HG03571 (cell line): Measurements from ENCODE around the gene TLNRD1.
A peak's percentile ranks its signal among the peaks of the same experiment; 100 is the strongest.

Experiments used
- ATAC-seq: cut with Tn5 transposase; IDR thresholded peaks from one replicate; pipeline ENCODE4 v1.9.1; 2021; ENCODE audit not compliant: unreplicated experiment

TLNRD1 gene

DNA sequence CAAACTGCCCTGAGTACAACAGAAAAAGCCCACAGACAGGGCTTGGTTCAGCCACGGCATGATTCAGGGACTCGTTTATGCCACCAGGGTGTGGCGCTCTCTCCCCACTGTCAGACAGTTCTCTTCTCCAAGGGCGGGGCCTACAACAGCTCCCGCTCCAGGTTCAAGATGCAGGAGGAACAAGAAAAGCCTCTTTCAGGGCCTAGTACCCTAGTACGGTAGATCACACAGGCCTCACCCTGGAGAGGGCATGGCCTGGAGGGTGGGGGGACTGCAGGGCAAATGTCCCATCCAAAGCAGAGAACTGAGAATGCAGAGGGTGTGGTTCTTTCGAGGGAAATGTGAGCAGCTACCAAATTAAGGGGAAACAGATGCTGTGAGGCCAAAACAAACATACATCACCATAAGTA, 23.1 kb upstream of the TLNRD1 start:
- no peak for ATAC-seq

DNA sequence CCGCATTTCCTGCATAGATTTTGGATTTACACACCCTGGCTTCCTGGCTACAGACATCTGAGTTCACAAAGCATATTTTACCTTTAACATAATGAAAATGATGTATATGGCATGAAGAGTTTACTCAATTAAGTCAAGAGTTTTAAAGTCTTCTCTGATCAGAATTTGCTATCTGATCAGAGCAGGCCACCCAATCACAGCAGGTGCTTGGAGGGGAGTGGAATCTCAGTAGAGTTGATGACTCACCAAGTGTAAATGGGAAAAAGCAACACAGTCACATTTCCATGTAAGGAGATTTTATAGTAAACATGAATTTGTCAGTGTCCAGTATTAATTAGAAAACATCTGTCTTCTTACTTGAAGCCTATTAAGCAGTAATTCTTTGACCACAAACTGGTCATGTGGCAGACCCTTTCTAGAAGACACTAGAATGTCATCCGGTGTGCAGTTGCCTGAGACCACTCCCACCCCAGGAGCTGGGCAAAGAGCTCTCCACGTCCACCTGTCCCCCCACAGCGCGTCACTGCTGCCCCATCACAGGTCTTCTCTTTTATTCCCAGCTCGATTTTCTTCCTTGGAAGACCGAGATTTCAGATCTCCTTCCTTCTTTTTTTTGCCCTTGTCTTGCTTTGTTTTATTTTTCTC, 21.9 kb upstream of the TLNRD1 start:
- no peak for ATAC-seq

DNA sequence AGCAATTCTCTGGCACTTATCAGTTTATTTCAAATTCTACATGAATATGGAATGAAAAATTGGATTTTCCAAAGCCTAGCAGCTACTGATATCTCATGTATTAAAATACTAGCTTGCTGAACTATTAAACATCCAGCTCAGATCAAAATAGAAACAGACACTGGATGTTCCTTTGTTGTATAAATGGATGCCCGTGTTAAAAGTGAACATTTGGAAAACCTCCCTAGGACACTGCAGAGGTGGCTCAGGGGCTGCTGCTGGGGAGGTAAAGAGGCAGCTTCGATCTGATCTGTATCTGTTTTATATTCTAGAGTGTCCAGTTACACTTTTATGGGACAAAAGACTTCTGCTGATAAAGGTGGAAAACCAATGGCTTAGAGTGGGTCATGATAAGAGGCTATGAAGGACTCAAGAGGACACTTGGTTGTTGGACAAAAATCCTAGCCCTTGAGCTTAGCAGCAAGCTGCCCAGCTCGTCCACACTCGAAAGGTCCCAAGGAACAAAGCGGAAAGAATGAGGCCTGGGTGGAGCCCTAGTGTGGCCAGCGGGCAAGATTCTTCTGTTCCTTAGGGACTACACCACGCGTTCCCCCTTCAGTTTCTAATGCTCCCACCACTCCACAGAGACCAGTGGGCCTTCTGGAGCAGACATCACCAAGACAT, 21.1 kb upstream of the TLNRD1 start:
- ATAC-seq: no peak

DNA sequence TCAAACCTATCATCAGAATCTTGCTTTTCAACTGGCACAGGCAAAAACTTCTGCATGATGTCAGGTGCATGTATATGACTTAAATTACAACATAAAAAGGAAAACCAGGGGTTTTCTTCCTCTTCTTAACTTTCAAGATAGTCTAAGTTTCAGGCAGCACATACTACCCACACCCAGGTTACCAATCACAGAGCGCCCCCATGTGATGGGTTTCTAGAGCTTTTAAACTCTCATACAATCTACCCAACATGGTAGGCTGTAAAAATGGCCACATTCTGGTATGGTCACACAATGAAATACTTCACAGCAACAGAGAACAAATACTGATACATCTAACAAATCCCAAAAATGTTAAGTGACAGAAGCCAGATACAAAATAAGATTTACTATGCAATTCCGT, 18.5 kb upstream of the TLNRD1 start:
- ATAC-seq: no peak

DNA sequence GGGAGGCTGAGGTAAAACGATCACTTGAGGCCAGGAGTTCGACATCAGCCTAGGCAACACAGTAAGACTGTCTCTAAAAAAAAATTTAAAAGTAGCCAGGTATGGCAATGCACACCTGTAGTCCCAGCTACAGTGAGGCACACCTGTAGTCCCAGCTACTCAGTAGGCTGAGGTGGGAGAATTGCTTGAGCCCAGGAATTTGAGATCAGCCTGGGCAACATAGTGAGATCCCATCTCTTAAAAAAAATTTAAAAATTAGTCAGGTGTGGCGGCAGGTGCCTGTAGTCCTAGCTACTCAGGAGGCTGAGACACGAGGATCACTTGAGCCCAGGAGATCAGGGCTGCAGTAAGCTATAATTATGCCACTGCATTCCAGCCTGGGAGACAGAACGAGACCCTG, 17.9 kb upstream of the TLNRD1 start:
- no peak for ATAC-seq

DNA sequence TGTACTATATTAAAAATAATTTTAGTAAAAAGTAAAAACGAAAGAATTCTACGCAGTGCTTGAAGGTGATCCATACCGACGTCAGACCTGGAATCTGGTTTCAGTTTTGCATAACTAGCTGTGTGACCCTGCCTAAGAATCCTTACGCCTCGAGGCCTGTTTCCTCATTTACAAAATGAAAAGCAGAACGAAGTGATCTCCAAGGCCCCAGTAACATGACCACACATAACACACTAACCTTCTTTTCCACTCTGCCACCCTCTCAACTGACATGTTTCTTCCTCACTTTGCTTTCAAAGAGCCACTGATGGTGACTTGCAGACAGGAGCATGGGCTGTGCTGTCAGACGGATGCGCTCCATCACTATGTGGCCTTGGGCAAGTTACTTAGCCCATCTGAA, 15.9 kb upstream of the TLNRD1 start:
- no peak for ATAC-seq

DNA sequence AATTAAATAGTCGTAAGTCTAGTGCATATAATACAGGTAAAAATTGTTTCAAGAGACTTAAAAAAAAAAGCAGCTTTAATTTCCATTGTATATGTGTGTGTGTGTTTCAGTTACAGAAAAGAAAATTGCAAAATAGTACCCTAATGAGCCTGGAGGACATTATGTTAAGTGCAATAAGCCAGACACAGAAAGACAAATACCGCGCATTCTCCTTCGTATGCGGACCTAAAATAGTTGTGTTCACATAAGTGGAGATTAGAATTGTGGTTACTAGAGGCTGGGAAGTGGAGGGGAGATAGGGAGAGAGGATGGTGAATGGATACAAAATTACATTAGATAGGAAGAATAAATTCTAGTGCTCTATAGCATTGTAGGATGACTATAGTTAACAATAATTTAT, 14.7 kb upstream of the TLNRD1 start:
- no peak for ATAC-seq

DNA sequence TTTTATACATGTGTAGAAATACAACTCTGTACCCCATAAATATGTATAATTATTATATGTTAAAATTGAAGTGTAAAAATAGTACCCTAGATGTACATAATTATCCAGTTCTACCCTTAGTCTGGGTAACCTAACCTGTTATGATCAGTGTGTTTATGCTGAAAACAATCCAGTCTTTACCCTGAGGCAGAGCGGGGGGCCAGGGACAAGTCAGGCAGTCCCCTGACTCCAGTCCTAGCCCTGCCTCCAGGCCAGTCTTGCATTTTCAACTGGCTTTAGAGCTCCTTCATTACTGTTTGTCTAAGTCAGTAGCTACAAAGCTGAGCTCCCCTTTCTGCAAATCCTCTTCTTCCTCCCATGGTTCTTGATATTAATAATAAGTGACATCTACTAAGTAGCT, 14.2 kb upstream of the TLNRD1 start:
- no peak for ATAC-seq

DNA sequence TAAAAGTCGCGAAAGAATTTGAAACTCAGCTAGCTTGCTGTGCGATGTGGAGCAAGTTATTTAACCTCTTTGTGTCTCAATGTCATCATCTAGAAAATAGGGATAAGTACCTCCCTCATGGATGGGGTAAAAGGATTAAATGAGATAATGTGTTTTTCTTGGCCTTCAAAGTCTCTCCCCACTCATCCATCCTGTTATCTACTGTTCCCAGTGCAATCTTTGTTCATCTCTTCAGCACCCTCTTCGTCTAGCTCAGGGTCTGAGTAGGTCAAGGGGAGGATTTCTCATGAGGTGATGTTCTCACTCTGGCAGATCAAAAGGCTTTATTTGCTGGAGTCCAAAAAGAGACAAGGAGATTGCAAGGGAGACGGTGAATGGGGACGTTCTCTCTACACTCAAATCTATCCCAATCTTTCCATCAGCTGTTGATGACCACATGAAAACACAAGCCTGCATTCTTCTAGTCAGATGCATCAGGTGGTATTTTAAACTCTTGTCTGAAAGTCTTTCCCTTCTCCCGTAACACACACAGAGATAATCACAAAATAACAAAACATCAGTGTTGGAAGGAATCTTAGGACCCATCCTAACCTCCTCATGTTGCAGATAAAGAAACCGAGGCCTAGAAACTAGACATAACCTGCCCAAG, 12.5 kb upstream of the TLNRD1 start:
- ATAC-seq: no peak

DNA sequence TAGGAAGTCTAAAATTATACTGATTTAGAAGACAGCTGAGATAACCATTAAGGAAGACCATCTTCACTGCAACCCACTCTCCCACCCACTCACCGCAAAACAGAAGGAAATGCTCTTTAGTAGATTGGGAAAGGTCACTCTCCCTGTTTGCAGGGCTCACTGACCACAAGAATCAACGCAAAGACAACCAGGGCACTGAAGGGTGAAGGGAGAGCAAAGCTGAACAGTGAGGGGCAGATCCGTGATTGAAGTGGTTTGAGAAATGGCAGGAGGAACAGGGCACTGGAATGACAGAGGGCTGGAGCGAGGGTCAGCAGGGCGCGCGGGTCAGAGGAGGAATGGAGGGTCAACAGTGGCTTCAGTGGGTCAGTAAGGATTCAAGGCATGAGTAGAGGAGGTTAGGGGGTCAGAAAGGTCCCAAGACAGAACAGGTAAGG, 11.6 kb upstream of the TLNRD1 start:
- peak; percentile 9 for ATAC-seq

DNA sequence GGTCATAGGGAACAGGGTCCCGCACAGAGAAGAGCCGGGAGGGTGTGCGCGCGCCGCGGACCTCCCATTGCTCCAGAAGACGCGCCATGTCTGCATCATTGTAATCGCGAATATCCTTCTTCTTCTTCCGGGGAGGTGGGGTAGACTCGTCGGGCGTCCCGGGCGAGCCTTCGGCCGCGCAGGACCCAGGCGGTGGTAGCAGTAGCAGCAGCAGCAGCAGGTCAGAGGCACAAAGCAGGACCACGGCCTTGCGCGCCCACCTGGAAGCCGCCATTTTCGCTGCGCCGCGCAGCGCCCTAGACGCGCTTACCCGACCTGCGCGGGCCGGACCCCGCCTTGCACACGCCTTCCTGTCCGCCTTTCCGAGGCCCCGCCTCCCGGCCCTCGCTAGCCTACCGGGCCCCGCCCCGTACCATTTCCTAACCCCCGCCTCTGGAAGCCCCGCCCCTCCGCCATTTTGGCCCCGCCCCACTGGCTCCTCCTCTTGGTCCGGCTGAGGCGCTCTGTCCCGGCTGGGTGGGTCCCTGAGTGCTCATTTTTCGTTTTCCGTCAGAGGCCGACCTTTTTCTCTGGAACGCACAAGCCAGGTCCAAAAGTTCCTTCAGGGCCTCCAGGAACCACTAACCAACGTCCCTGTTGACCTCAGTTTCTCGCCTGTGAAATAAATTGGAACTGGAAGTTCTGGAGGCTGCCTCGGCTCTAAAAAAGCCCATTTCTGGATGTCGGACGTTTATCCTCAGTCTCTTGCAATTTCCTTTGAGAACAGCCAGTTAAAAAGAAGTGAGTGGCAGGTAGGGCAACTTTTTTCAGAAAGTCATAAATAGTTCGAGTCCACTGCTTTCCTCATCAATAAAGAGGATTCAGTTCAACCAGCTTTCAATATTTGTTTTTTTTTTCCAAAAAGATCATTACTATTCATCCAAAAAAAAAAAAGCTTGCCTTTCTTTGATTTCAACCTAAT, 10.9 kb upstream of the TLNRD1 start, which contains the start of gene MESD:
Gene MESD, minus strand, starts transcription at position 302 of the 961 bp plus-strand sequence. Its CDS starts 28 bp downstream, at position 274.
- ATAC-seq: peak; percentile 98

DNA sequence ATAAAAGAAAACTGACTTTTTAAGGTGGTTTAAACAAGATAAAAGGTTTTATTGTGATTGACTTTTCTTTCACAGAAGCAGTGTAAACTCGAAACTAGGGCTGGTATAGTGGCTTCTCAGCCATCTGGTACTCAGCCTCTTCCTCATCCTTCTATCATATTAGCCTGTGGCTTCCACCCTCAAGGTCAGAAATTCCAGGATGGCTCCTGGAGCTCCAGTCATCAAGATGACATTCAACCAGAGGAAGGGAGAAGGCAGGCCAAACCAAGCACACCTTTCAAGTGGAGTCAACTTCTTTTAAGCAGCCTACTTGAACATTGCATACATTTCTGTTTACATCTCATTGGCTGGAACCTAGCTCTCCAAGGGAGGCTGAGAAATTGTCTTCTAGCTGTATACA, 9.8 kb upstream of the TLNRD1 start:
- ATAC-seq: no peak

DNA sequence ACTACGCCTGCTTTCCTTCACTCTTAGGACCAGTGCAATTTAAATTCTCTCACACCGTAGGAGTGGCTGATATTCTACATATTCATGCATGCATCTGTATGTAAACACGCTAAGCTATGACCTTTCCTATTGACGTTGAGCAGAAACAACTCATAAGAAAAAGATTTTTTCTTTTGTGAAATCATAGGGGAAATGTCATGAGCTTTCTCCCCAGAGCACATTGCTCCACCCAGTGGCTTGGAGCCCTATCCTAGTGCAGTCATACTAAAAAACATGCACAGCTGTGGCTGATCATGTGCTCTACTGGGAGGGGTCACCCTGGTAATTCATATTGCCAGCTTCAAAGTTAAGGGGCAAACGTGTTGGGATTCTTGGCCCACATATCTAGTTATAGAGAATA, 9.3 kb upstream of the TLNRD1 start:
- no peak for ATAC-seq

DNA sequence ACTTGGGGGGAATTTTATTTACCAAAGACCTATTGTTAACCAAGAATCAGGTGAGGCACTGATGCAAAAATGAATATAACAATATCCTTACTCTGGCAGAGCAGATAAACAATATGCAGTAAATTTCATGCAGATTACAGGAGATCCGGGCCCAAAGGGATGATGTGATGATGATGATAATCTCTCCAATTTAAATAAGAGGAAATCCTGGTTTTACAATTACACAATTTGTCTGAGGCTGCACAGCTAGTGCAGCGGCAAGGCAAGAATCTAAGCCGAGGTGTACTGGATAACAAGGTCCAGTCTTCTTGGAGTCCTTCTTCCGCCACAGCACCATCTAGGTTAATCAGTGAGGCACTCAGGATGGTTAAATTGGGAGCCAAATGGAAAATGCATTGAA, 8.7 kb upstream of the TLNRD1 start:
- ATAC-seq: no peak

DNA sequence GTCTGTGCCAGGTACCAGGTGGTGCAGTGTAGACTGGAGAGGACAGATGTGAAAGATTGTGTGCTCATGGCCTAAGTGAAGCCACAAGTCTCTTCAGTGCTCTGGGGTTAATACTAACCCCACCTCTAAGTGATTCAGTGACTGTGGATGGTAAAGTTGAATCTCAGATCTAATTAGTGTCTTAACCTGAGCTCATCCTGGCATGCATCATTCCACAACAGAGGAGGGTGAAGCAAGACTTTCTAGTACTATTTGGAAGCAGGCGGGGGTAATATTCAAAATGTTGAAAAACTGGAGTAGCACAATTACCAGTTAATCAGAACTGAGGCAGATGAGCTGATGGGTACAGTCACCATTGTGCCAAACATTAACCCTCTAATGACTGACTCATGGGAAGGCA, 8.3 kb upstream of the TLNRD1 start:
- ATAC-seq: no peak

DNA sequence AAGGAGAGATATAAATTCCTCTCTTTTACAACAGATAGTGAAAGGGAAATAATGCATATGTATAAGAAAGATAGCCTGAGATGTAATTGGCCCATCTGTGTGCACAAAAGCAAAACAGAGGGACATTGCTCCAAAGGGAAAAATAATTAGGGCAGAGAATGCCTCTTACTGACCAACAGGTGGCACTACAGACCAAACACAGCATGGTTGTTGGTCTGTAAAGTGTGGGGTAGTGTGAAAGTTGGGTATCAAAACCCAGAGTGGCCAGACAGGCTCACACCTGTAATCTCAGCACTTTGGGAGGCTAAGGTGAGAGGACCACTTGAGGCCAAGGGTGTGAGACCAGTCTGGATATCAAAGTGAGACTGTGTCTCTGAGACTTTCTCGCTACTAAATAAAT, 4.5 kb upstream of the TLNRD1 start:
- ATAC-seq: no peak

DNA sequence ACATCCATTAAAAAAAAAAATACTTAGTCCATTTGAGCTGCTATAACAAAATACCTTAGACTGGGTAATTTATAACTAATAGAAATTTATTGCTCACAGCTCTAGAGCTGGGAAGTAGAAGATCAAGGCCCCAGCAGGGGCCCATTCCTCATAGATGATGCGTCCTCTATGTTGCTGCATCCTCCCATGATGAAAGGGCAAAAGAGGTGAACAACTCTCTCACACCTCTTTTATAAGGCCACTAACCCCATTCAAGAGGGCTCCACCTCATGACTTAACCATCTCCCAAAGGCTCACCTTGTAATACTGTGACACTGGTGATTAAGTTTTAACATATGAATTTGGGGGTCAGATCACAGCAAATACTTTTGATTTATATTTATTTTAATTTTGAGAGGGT, 3.0 kb upstream of the TLNRD1 start:
- no peak for ATAC-seq

DNA sequence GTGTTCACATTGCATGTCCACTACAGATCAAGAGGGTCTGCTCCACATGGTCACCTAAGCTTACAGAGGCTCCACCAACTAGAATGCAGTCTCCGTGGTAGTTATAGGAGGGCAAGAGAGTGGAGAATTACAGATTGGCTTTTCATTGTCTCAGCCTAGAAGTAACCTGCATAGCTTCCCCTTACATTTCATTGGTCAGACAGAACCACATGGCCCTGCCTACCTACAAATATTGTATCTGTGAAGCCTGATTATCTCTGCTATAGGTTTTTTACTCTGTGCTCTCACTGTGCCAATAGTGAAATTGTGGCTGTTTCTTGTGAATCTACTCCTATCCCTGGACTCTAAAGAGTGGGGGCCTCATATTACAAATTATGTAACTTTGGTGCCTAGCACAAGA, 2.5 kb upstream of the TLNRD1 start:
- no peak for ATAC-seq

DNA sequence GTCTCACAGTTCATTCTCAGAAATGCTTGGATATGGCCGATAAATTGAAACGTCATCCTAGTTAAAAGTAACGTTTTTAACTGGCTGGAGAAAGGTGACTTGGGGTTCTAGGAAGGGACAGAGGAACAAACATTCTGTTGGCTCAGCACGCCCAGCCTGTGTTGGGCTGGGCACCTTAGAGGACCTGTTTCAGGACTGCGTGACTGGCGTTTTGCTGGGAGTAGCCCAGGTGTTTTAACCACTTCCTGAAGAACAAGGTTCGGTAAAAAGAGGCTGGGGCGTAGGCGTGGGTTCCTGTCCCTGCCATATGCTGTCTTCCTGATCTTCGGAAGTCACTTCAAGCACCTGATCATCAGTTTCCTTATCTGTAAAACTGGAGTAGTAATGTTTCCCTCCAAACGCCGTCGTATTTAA, 1.1 kb upstream of the TLNRD1 start:
- peak; percentile 38 for ATAC-seq

DNA sequence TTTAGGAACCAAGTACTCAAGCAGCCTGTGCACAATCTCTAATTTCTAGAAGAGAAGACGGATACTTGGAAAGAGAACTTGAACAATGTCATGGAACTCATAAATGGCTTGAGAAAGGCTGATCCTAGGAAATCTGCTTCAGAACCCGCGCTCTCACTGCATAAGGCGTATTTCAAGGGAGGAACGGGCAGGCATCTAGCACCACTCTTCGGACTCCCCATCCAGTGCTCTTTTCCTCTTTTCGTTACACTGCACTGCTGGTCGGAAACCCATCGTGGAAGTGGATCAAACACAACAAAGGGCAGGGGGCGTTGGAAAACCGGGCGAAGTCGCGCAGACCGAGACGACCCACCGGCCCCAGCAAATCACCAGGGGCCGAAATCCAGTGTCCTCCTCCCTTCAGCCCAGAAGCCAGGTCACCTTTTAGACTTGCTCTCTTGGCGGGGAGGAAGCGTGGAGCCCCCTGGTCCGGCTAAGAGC, 539 bp upstream of the TLNRD1 start:
- no peak for ATAC-seq
